Naive thymus-derived CD4-positive, alpha-beta T cell (primary cell): Measurements from ENCODE around the gene ACAT1. TPM values are rescaled to one million over a fixed set of nuclear protein-coding genes. Genes with fewer than 3 reads are reported as not detected.
"Not testable (repeated sequence)": the region's sequence is repeated elsewhere in the genome, so short reads cannot be mapped to it uniquely, and the experiment has no call there.

Source experiments
- ATAC-seq: fragments of 150-1000 bp; cut with Tn5 transposase; 2 replicates; pipeline ENCODE4 v1.10.0; 2021; ENCODE audit warnings: mild to moderate bottlenecking, moderate library complexity
- CTCF ChIA-PET: fragments of 350-600 bp; sonication (Branson Sonifier 250); formaldehyde crosslinking; loops from one replicate; lab custom pipeline; 2021; ENCODE audit warnings: antibody characterized with exemption; lab: Charles Lee
- POLR2A ChIA-PET: fragments of 350-600 bp; sonication (Branson Sonifier 250); formaldehyde crosslinking; loops from one replicate; lab custom pipeline; 2021; ENCODE audit warnings: antibody characterized with exemption, inconsistent platforms; lab: Charles Lee
- DNase-seq, 9 donors: peaks; one replicate each; pipeline versions ENCODE4 v3.0.0 to v3.0.0-alpha.2; 2020 to 2022; ENCODE audit warnings: mixed read lengths in 1 of 9
- H3K27ac ChIP-seq: one replicate; pipeline ENCODE4 v1.7.0; 2013; ENCODE audit warnings: mild to moderate bottlenecking, low read depth, low read length, moderate library complexity
- H3K27me3 ChIP-seq, 2 donors: one replicate each; pipeline ENCODE4 v1.7.0; 2013; ENCODE audit warnings: low read length in 2 of 2, mild to moderate bottlenecking in 2 of 2, moderate library complexity in 2 of 2; ENCODE audit not compliant: control insufficient read depth in 2 of 2, insufficient read depth in 2 of 2
- H3K36me3 ChIP-seq, 3 experiments: 1 replicate in 2 of 3; 2 replicates in 1 of 3; pipeline ENCODE4 v1.7.0; 2013; ENCODE audit warnings: low read length in 3 of 3, mild to moderate bottlenecking in 3 of 3, moderate library complexity in 1 of 3; ENCODE audit not compliant: insufficient read depth in 3 of 3, control insufficient read depth in 2 of 3
- H3K4me1 ChIP-seq, 2 donors: one replicate each; pipeline ENCODE4 v1.7.0; 2013; ENCODE audit warnings: low read length in 2 of 2, mild to moderate bottlenecking in 2 of 2, moderate library complexity in 1 of 2; ENCODE audit not compliant: control insufficient read depth in 2 of 2, insufficient read depth in 2 of 2
- H3K4me3 ChIP-seq: 2 replicates; pipeline ENCODE4 v1.7.0; 2013; ENCODE audit warnings: mild to moderate bottlenecking, low read length
- H3K9me3 ChIP-seq, 3 experiments: 1 replicate in 2 of 3; 2 replicates in 1 of 3; pipeline ENCODE4 v1.7.0; 2013; ENCODE audit warnings: low read length in 3 of 3; ENCODE audit not compliant: control insufficient read depth in 2 of 3
- H3K27ac Mint-ChIP-seq, 9 donors: one replicate each; pipeline ENCODE4 v1.8.0; 2020 to 2022; ENCODE audit warnings: mixed read lengths in 9 of 9, mild to moderate bottlenecking in 8 of 9, moderate library complexity in 5 of 9, inconsistent platforms in 2 of 9
- H3K27me3 Mint-ChIP-seq, 5 donors: one replicate each; pipeline ENCODE4 v1.8.0; 2021 to 2022; ENCODE audit warnings: mixed read lengths in 5 of 5, mild to moderate bottlenecking in 1 of 5
- H3K36me3 Mint-ChIP-seq, 5 donors: one replicate each; pipeline ENCODE4 v1.8.0; 2020 to 2022; ENCODE audit warnings: mixed read lengths in 5 of 5, mild to moderate bottlenecking in 3 of 5, inconsistent platforms in 1 of 5
- H3K4me1 Mint-ChIP-seq, 7 donors: one replicate each; pipeline ENCODE4 v1.8.0; 2020 to 2022; ENCODE audit warnings: mixed read lengths in 7 of 7, mild to moderate bottlenecking in 3 of 7, inconsistent platforms in 1 of 7
- H3K4me3 Mint-ChIP-seq, 10 donors: one replicate each; pipeline ENCODE4 v1.8.0; 2020 to 2022; ENCODE audit warnings: mild to moderate bottlenecking in 10 of 10, mixed read lengths in 10 of 10, moderate library complexity in 6 of 10, inconsistent platforms in 2 of 10
- H3K9me3 Mint-ChIP-seq, 11 donors: one replicate each; pipeline ENCODE4 v1.8.0; 2020 to 2022; ENCODE audit warnings: mixed read lengths in 11 of 11, mild to moderate bottlenecking in 4 of 11, inconsistent platforms in 1 of 11, moderate library complexity in 1 of 11
- intact Hi-C, 2 donors: fragments of 100-400 bp; cut with micrococcal nuclease; formaldehyde crosslinking; loops; one replicate each; pipeline ENCODE4 v1.15.1; 2023
- polyA plus RNA-seq, 2 donors: library from polyadenylated mRNA; unstranded; fragments of 300-500 nt; fragmentation: Illumina TruSeq; gene quantifications; one replicate each; pipeline ENCODE4 v1.2.3, GENCODE V29; 2021
- total RNA-seq, 6 experiments: library from RNA in 5 of 6; stranded (reverse) in 5 of 6; gene quantifications; 1 replicate in 5 of 6; 2 replicates in 1 of 6; pipeline ENCODE4 v1.2.3 and lab custom pipeline; 2021 to 2026

The ACAT1 gene
- total and polyA plus RNA-seq, 7 experiments from 2014 or later, result 13.0 to 40.2 (median 23.0) TPM

DNA sequence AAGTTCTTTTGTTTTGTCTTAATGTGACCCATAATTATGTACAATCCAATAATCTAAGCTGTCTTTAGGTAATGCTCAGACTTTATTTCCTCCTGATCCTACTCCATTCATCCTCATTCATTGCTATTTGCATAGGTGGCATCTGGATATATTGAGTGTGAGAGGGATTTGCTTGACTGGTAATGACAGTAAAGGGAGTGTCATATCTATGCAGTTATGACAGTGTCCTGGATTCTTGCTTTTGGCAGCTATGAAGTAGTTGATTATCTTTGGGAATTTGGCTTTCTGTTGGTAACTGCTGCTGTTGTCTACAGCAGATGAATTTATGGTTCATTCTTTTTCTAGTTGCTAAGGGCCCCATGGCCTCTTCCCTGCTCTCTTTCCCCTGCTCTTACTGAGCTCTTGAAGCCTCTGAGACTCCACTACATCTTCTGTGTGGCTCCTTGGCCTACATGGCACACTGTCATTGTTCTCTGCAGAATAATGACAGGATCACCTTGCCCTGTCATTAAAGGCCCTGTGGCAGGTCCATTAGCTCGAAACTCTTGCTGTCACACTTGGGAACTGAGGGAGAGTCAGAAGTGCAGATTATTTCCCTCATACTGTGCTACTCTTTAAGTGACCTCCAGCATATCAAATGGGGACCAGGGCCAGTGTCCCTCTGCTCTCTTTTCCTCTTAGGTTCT, 20.1 kb upstream of the ACAT1 start:
- Histone ChIP-seq H3K27me3 (no peaks in the 10 kb centered on the region), H3K27ac (no peak overlapping the region), H3K4me3 (no peak overlapping the region), H3K9me3 (no peaks in the 10 kb centered on the region), H3K36me3 (peaks cover 0 to 67% (median 9%) of the 10 kb centered on the region in 3 experiments), H3K4me1 (no peaks in the 10 kb centered on the region)
- H3K4me3 Mint-ChIP-seq, result no peak overlapping the region
- DNase-seq (no peak), ATAC-seq (no peak)
- intact Hi-C loops, result no loop called here
- no peaks in the 10 kb centered on the region for H3K27me3 Mint-ChIP-seq
- POLR2A ChIA-PET, result interaction anchor here (0.6 kb wide), 1 partner anchor 20 kb away, joined by 3 read pairs; no protein-coding TSS in a partner anchor
- H3K9me3 Mint-ChIP-seq, result no peaks in the 10 kb centered on the region
- peaks cover 0 to 33% (median 12%) of the 10 kb centered on the region in 5 donors for H3K36me3 Mint-ChIP-seq
- H3K4me1 Mint-ChIP-seq, result peaks cover 0 to 3% (median 0%) of the 10 kb centered on the region in 7 donors
- CTCF ChIA-PET, result no interaction called here
- peak overlapping the region in 7 of 9 donors; percentile 1 to 81 (median 48) for H3K27ac Mint-ChIP-seq

DNA sequence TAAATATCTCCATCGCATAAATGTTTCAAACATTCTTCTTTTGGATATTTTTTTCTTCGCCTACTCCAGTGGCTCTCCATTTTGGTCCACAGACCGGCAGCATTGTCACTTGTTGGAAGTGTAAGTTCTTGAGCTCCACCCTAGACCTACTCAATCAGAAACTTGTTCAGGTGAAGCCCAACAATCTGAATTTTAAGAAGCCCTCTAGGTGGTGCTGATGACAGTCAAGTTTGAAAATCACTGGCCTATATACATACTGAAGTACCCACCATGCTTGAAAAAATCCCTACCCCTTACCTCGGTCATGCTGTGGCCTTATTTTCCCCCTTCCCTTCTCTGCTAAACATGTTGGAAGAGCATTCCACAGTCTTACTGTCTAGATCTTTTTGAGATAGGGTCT, 10.2 kb upstream of the ACAT1 start:
- ATAC-seq, result no peak
- H3K4me3 ChIP-seq, result no peak overlapping the region
- peaks cover 0 to 5% (median 0%) of the 10 kb centered on the region in 7 donors for H3K4me1 Mint-ChIP-seq
- CTCF ChIA-PET, result interaction anchor here (1.0 kb wide), 1 partner anchor 28 kb away, joined by 3 read pairs; no protein-coding TSS in a partner anchor
- POLR2A ChIA-PET, result no interaction called here
- no peaks in the 10 kb centered on the region for H3K9me3 Mint-ChIP-seq
- no peak for DNase-seq
- H3K27me3 ChIP-seq, result no peaks in the 10 kb centered on the region
- H3K27ac Mint-ChIP-seq, result peak overlapping the region in 7 of 9 donors; percentile 3 to 80 (median 37)
- H3K36me3 ChIP-seq, result peaks cover 0 to under 1% (median 0%) of the 10 kb centered on the region in 3 experiments
- no peaks in the 10 kb centered on the region for H3K4me1 ChIP-seq
- intact Hi-C loops, result no loop called here
- H3K36me3 Mint-ChIP-seq, result peaks cover 0 to 6% (median 0%) of the 10 kb centered on the region in 5 donors
- H3K27me3 Mint-ChIP-seq, result no peaks in the 10 kb centered on the region
- no peak overlapping the region for H3K27ac ChIP-seq
- H3K9me3 ChIP-seq, result no peaks in the 10 kb centered on the region
- H3K4me3 Mint-ChIP-seq, result no peak overlapping the region

DNA sequence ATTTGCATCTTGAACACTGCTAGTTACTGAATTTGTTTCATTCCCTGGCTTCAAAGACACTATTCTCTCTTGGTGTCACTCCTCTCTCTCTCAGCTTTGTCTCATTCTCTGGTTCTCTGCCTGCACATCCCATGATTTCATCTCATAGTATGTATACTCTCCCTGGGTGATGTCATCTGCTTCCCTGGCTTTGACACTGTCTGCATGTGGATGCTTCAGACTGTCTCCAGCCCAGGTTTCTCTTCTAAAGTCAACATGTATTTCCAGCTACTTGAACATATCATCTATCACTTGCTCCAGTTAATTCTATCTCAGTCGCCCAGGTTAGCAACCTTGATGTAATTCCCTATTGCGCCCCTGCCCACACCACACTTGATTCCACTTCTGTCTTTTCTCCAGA, 9.3 kb upstream of the ACAT1 start:
- peak overlapping the region in 1 of 10 donors; percentile 3 for H3K4me3 Mint-ChIP-seq

DNA sequence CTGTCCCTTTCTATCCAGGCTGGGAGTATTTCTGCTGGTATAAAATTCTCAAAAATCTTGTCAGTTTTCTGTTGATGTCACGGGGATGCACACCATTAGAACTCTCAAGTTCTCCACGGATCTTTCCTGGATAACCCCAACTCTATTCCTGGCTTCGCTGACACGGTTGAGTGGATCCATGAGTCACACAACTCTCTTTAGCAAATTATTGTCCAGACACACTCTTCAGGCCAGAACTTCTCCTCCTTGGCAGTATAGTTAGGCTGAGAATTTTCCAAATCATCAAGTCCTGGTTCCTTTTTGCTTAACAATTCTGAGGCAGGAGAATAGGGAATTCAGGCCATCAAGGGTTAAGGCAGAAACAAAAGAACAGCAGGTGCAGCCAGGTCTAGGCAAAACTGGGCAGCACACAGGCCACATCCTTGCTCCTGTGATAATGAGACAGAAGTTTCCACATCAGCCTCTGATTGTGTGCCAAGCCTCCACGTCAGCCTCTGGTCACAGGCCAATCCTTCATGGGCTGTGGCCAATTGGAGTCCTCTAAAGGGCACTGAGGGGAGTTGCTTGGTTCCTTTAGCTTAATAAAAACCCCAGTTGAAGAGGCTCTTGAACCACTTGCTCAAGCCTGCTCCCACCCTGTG, 5.7 kb upstream of the ACAT1 start:
- intact Hi-C loops, result no loop called here
- H3K27me3 ChIP-seq, result no peaks in the 10 kb centered on the region

More for the DNA sequence above, 9.3 kb upstream of the ACAT1 start:
- peak overlapping the region in 2 of 9 donors; percentile 1 to 19 for H3K27ac Mint-ChIP-seq
- H3K4me3 ChIP-seq, result no peak overlapping the region
- no peaks in the 10 kb centered on the region for H3K36me3 ChIP-seq
- ChIA-PET CTCF (no interaction called here), POLR2A (interaction anchor here (0.6 to 0.7 kb wide), 2 partner anchors 236 to 535 kb away, joined by 3 read pairs; no protein-coding TSS in a partner anchor)
- no peak overlapping the region for H3K27ac ChIP-seq
- ATAC-seq, result no peak
- no peaks in the 10 kb centered on the region for H3K27me3 Mint-ChIP-seq
- no peaks in the 10 kb centered on the region for H3K9me3 Mint-ChIP-seq
- no peaks in the 10 kb centered on the region for H3K4me1 ChIP-seq
- peaks cover 0 to 6% (median 0%) of the 10 kb centered on the region in 5 donors for H3K36me3 Mint-ChIP-seq
- no peaks in the 10 kb centered on the region for H3K27me3 ChIP-seq
- DNase-seq, result no peak
- no peaks in the 10 kb centered on the region for H3K9me3 ChIP-seq
- peaks cover 0 to 5% (median 0%) of the 10 kb centered on the region in 7 donors for H3K4me1 Mint-ChIP-seq
- intact Hi-C loops, result no loop called here

DNA sequence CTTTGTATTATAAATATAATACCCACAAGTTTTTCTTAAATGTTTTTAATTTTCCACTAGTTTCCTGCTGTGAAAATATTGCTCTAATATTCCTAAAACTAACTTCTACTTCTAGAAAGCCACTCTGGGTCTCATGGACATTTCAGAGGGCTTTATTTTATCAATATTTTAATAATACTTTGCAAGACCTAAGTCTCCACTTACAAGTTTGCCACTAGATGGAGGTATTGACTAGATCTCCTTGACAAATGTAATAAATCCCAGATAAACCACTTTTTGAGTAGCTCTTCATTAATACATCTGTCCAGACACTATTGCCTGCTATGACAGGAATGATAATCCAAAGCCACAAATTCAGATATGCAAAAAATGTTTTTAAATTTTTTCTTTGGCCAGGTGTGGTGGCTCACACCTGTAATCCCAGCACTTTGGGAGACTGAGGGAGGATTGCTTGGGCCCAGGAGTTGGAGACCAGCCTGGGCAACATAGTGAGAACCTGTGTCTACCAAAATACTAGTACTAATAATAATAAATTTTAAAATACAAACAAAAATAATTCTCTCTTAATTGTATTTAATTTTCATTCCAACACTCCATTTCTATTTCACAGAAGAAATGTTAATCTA, 3.5 kb upstream of the ACAT1 start:
- H3K9me3 Mint-ChIP-seq, result no peaks in the 10 kb centered on the region
- H3K27me3 Mint-ChIP-seq, result no peaks in the 10 kb centered on the region
- H3K36me3 Mint-ChIP-seq, result peaks cover 0 to 2% (median 0%) of the 10 kb centered on the region in 5 donors
- Histone ChIP-seq H3K4me1 (peaks cover 7 to 10% of the 10 kb centered on the region in 2 donors), H3K9me3 (no peaks in the 10 kb centered on the region), H3K36me3 (no peaks in the 10 kb centered on the region), H3K4me3 (no peak overlapping the region), H3K27ac (no peak overlapping the region), H3K27me3 (no peaks in the 10 kb centered on the region)
- no peak overlapping the region for H3K27ac Mint-ChIP-seq
- H3K4me3 Mint-ChIP-seq, result no peak overlapping the region
- POLR2A ChIA-PET, result interaction anchor here (0.9 kb wide), 1 partner anchor 101 kb away, joined by 3 read pairs; no protein-coding TSS in a partner anchor
- CTCF ChIA-PET, result interaction anchor here (0.7 to 1.8 kb wide), 5 partner anchors 9 to 787 kb away, joined by 3 to 14 read pairs (median 4); no protein-coding TSS in a partner anchor
- intact Hi-C loops, result loop anchor here (1.0 kb wide), 1 partner anchor 530 kb away; no protein-coding TSS in a partner anchor
- DNase-seq (peak in 3 of 9 donors; percentile 13 to 29 (median 23)), ATAC-seq (no peak)
- peaks cover 11 to 18% (median 13%) of the 10 kb centered on the region in 7 donors for H3K4me1 Mint-ChIP-seq

More for the DNA sequence above, 5.7 kb upstream of the ACAT1 start:
- H3K27me3 Mint-ChIP-seq, result no peaks in the 10 kb centered on the region
- no peak overlapping the region for H3K4me3 Mint-ChIP-seq
- no peaks in the 10 kb centered on the region for H3K36me3 ChIP-seq
- no peak overlapping the region for H3K4me3 ChIP-seq
- ATAC-seq, result no peak
- peaks cover 0 to 6% (median 0%) of the 10 kb centered on the region in 5 donors for H3K36me3 Mint-ChIP-seq
- no peaks in the 10 kb centered on the region for H3K4me1 ChIP-seq
- no peaks in the 10 kb centered on the region for H3K9me3 ChIP-seq
- ChIA-PET CTCF (interaction anchor here (0.5 kb wide), 1 partner anchor 474 kb away, joined by 3 read pairs; no protein-coding TSS in a partner anchor), POLR2A (interaction anchor here (0.5 kb wide), 2 partner anchors 10 to 484 kb away, joined by 3 read pairs; no protein-coding TSS in a partner anchor)
- H3K27ac ChIP-seq, result no peak overlapping the region
- peaks cover 0 to 5% (median 0%) of the 10 kb centered on the region in 7 donors for H3K4me1 Mint-ChIP-seq
- no peak for DNase-seq
- H3K27ac Mint-ChIP-seq, result peak overlapping the region in 1 of 9 donors; percentile 45
- no peaks in the 10 kb centered on the region for H3K9me3 Mint-ChIP-seq

DNA sequence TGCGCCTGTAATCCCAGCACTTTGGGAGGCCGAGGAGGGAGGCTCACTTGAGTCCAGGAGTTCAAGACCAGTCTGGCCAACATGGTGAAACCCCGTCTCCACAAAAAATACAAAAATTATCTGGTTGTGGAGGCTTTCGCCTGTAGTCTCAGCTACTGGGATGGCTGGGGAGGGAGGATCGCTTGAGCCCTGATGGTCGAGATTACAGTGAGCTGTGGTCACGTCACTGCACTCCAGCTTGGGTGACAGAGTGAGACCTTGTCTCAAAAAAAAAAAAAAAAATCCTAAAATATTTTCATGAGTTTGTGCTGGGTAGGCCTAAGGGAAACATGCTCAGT, 462 bp upstream of the ACAT1 start:
- Mint-ChIP-seq H3K4me1 (peaks cover 35 to 46% (median 37%) of the 10 kb centered on the region in 7 donors), H3K36me3 (peaks cover 0 to 18% (median 0%) of the 10 kb centered on the region in 5 donors), H3K27ac (peak overlapping the region; percentile 60 to 85 (median 81)), H3K4me3 (peak overlapping the region; percentile 81 to 97 (median 94))
- H3K27me3 Mint-ChIP-seq, DNase-seq, H3K9me3 Mint-ChIP-seq, H3K36me3 ChIP-seq, ATAC-seq, H3K27me3 ChIP-seq, H3K9me3 ChIP-seq: not testable (repeated sequence)
- ChIA-PET POLR2A (interaction anchor here (0.6 to 1.5 kb wide), 4 partner anchors 19 to 116 kb away, joined by 3 to 5 read pairs (median 3); no protein-coding TSS in a partner anchor), CTCF (interaction anchor here (0.7 to 1.1 kb wide), 2 partner anchors 107 to 528 kb away, joined by 3 read pairs; no protein-coding TSS in a partner anchor)
- Histone ChIP-seq H3K27ac (peak overlapping the region; percentile 66), H3K4me1 (peaks cover 16 to 20% of the 10 kb centered on the region in 2 donors), H3K4me3 (peak overlapping the region; percentile 88)
- intact Hi-C loops, result loop anchor here (1.0 to 10.0 kb wide), 16 partner anchors 15 to 556 kb away; partner anchors contain the start of genes ALKBH8 (in 2 of the 2), C11orf65 (in 2 of the 2), CUL5 (in 2 of the 2) and EXPH5 (in 2 of the 2)
